ENCODE data around the gene C15orf39.
"Not testable (repeated sequence)": the region's sequence is repeated elsewhere in the genome, so short reads cannot be mapped to it uniquely, and the experiment has no call there.

C15orf39 gene

GRCh38 chr15:75213768-75214221, 12.1 kb downstream of the C15orf39 start:
- Histone ChIP-seq H3K9ac (no peak overlapping the region), H2AFZ (ENCODE audit: low read depth) (no peak overlapping the region), H3K4me1 (ENCODE audit: low read depth, poor library complexity, severe bottlenecking) (no peaks in the 10 kb centered on the region), H4K20me1 (ENCODE audit: insufficient read depth) (peaks cover 15% of the 10 kb centered on the region), H3K36me3 (ENCODE audit: insufficient read depth) (peaks cover 3% of the 10 kb centered on the region; the same call in 1 of the 2 replicates), H3K79me2 (ENCODE audit: insufficient read depth, low read depth) (peaks cover 21% of the 10 kb centered on the region; the same call in 1 of the 2 replicates), H3K4me2 (no peak overlapping the region), H3K4me3 (IDR thresholded peaks at IDR 0.05; ENCODE audit: insufficient read depth, low read depth, low read length) (no peak overlapping the region), H3K27ac (no peak overlapping the region), H3K27me3 (ENCODE audit: insufficient read depth, low read depth) (no peaks in the 10 kb centered on the region)
- no peak for TF ChIP-seq CTCF (conservative IDR thresholded peaks at IDR 0.05; ENCODE audit: low read depth, low read length)

- no peaks in the 10 kb centered on the region for H3K27me3 ChIP-seq (ENCODE audit: insufficient read depth, low read depth)
- no peak overlapping the region for H3K4me2 ChIP-seq
- H3K4me3 ChIP-seq (IDR thresholded peaks at IDR 0.05; ENCODE audit: insufficient read depth, low read depth, low read length) = no peak overlapping the region
- H3K79me2 ChIP-seq (ENCODE audit: insufficient read depth, low read depth) = peaks cover 14% of the 10 kb centered on the region; the same call in 1 of the 2 replicates
- no peak overlapping the region for H3K27ac ChIP-seq
- peaks cover 3% of the 10 kb centered on the region; the same call in 1 of the 2 replicates for H3K36me3 ChIP-seq (ENCODE audit: insufficient read depth)
- TF ChIP-seq CTCF (conservative IDR thresholded peaks at IDR 0.05; ENCODE audit: low read depth, low read length) = no peak
- no peak overlapping the region for H2AFZ ChIP-seq (ENCODE audit: low read depth)
- no peaks in the 10 kb centered on the region for H3K4me1 ChIP-seq (ENCODE audit: low read depth, poor library complexity, severe bottlenecking)
- H4K20me1 ChIP-seq (ENCODE audit: insufficient read depth) = peaks cover 8% of the 10 kb centered on the region
- no peak overlapping the region for H3K9ac ChIP-seq
These were observed 12.8 kb downstream of the C15orf39 start for GRCh38 chr15:75214293-75215096.

GRCh38 chr15:75215107-75216004, 13.7 kb downstream of the C15orf39 start:
- no peaks in the 10 kb centered on the region for H3K4me1 ChIP-seq (ENCODE audit: low read depth, poor library complexity, severe bottlenecking)
- H3K79me2 ChIP-seq (ENCODE audit: insufficient read depth, low read depth) = peaks cover 5% of the 10 kb centered on the region; the same call in 1 of the 2 replicates
- no peak overlapping the region for H3K4me3 ChIP-seq (IDR thresholded peaks at IDR 0.05; ENCODE audit: insufficient read depth, low read depth, low read length)
- H3K27me3 ChIP-seq (ENCODE audit: insufficient read depth, low read depth) = no peaks in the 10 kb centered on the region
- H3K36me3 ChIP-seq (ENCODE audit: insufficient read depth) = 0 out of 2 replicates have a peak, but pooled peaks cover 3% of the 10 kb centered on the region
- no peak for TF ChIP-seq CTCF (conservative IDR thresholded peaks at IDR 0.05; ENCODE audit: low read depth, low read length)
- H3K9ac ChIP-seq = no peak overlapping the region
- no peak overlapping the region for H2AFZ ChIP-seq (ENCODE audit: low read depth)
- peaks cover 7% of the 10 kb centered on the region for H4K20me1 ChIP-seq (ENCODE audit: insufficient read depth)
- H3K4me2 ChIP-seq = no peak overlapping the region
- no peak overlapping the region for H3K27ac ChIP-seq

GRCh38 chr15:75217012-75217411, 15.3 kb downstream of the C15orf39 start:
- Histone ChIP-seq H3K27ac (no peak overlapping the region), H3K27me3 (ENCODE audit: insufficient read depth, low read depth) (no peaks in the 10 kb centered on the region), H3K4me3 (IDR thresholded peaks at IDR 0.05; ENCODE audit: insufficient read depth, low read depth, low read length) (no peak overlapping the region), H3K4me2 (no peak overlapping the region), H3K4me1 (ENCODE audit: low read depth, poor library complexity, severe bottlenecking) (no peaks in the 10 kb centered on the region), H3K79me2 (ENCODE audit: insufficient read depth, low read depth) (no peaks in the 10 kb centered on the region), H4K20me1 (ENCODE audit: insufficient read depth) (peaks cover 7% of the 10 kb centered on the region; the same call in 1 of the 2 replicates), H2AFZ (ENCODE audit: low read depth) (no peak overlapping the region), H3K36me3 (ENCODE audit: insufficient read depth) (no peaks in the 10 kb centered on the region), H3K9ac (no peak overlapping the region)
- TF ChIP-seq CTCF (conservative IDR thresholded peaks at IDR 0.05; ENCODE audit: low read depth, low read length) = no peak

GRCh38 chr15:75217574-75217973, 15.9 kb downstream of the C15orf39 start:
- not testable (repeated sequence) for H3K27ac ChIP-seq; H3K79me2 ChIP-seq (ENCODE audit: insufficient read depth, low read depth); H3K9ac ChIP-seq; H3K4me2 ChIP-seq; H3K4me1 ChIP-seq (ENCODE audit: low read depth, poor library complexity, severe bottlenecking); H3K36me3 ChIP-seq (ENCODE audit: insufficient read depth); H3K4me3 ChIP-seq (IDR thresholded peaks at IDR 0.05; ENCODE audit: insufficient read depth, low read depth, low read length); H2AFZ ChIP-seq (ENCODE audit: low read depth); H3K27me3 ChIP-seq (ENCODE audit: insufficient read depth, low read depth); H4K20me1 ChIP-seq (ENCODE audit: insufficient read depth)

DNA sequence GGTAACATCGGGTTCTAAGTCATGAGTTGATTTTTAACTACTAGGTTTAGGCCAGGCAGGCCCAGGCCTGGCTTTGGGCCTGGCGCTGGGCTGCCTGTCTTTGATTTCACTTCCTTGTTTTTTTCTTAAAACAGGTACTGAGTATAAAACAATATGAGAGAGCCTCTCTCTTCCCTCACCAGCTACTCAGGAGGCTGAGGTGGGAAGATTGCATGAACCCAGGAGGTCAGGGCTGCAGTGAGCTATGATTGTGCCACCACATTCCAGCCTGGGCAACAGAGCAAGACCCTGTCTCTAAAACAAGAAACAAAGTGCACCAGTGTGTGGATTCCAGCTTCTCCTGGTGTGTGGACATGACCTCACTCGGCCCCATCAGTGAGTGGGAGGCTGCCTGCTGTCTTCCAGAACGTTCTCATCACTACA, 17.8 kb downstream of the C15orf39 start:
- not testable (repeated sequence) for H2AFZ ChIP-seq (ENCODE audit: low read depth); H3K4me1 ChIP-seq (ENCODE audit: low read depth, poor library complexity, severe bottlenecking); H4K20me1 ChIP-seq (ENCODE audit: insufficient read depth); H3K9ac ChIP-seq; H3K79me2 ChIP-seq (ENCODE audit: insufficient read depth, low read depth); H3K27me3 ChIP-seq (ENCODE audit: insufficient read depth, low read depth); H3K4me3 ChIP-seq (IDR thresholded peaks at IDR 0.05; ENCODE audit: insufficient read depth, low read depth, low read length); H3K27ac ChIP-seq; H3K36me3 ChIP-seq (ENCODE audit: insufficient read depth); H3K4me2 ChIP-seq

Measured in KMS-11 (cell line).